Pancreas (tissue), 10 donors: ENCODE measurements around the gene NUMA1. TPM values are rescaled to one million over a fixed set of nuclear protein-coding genes. Genes with fewer than 3 reads are reported as not detected.

Experiments
- ATAC-seq, 4 donors: fragments of 200-7000 bp; cut with Tn5 transposase; one replicate each; pipeline versions ENCODE4 v1.8.0 to v1.9.1; 2020; ENCODE audit warnings: mild to moderate bottlenecking in 4 of 4, moderate library complexity in 4 of 4
- DNase-seq, 6 donors: peaks; one replicate each; pipeline ENCODE4 v3.0.0-alpha.2; 2020
- FAIRE-seq: peaks from 2 replicates; lab custom pipeline; 2012; peaks lifted over from hg19 to GRCh38; lab: Jason Lieb, UNC
- H3K27ac ChIP-seq, 4 donors: fragments of 200-600 bp; sonication (generic); 1 replicate in 3 of 4; 2 replicates in 1 of 4; pipeline versions ENCODE4 v1.5.0 to v1.8.0; 2020
- H3K27me3 ChIP-seq, 4 donors: fragments of 200-600 bp; one replicate each; pipeline ENCODE4 v1.8.0; 2021
- H3K36me3 ChIP-seq, 3 donors: fragments of 200-600 bp; sonication (generic) in 1 of 3; one replicate each; pipeline versions ENCODE4 v1.5.0 to v1.8.0; 2020 to 2021
- H3K4me1 ChIP-seq, 3 donors: fragments of 200-600 bp; one replicate each; pipeline ENCODE4 v1.8.0; 2021
- H3K4me3 ChIP-seq, 4 donors: fragments of 200-600 bp; sonication (generic) in 2 of 4; one replicate each; pipeline versions ENCODE4 v1.5.0 to v1.8.0; 2020 to 2021
- H3K9me3 ChIP-seq, 4 donors: fragments of 200-600 bp; one replicate each; pipeline ENCODE4 v1.8.0; 2021
- CTCF ChIP-seq, 4 donors: fragments of 200-600 bp; sonication (generic) in 3 of 4; IDR thresholded peaks; one replicate each; pipeline versions ENCODE4 v1.5.0 to v1.8.0; 2021; ENCODE audit warnings: antibody characterized with exemption in 4 of 4
- WGBS, 2 donors: extraction: QIAGEN DNeasy Blood & Tissue Kit; methylation state at CpG; one replicate each; pipeline ENCODE4 v1.1.7; 2013; 5-methylcytosine and 5-hydroxymethylcytosine counted together
- intact Hi-C, 3 donors: fragments of 100-400 bp; cut with DNase I; formaldehyde crosslinking; loops; one replicate each; pipeline versions ENCODE4 v1.11.1 to v1.14.2; 2022
- polyA plus RNA-seq, 2 donors: library from polyadenylated mRNA; stranded (reverse); fragments of 200-250 nt; gene quantifications; one replicate each; pipeline ENCODE4 v1.2.3, GENCODE V29; 2013
- total RNA-seq, 6 donors: library from RNA; stranded (reverse); fragmentation: NEBNext Ultra II Directional in 4 of 6; extraction: Animal tissue kit (Norgen Biotek cat#: 25700) in 4 of 6; gene quantifications; one replicate each; pipeline versions ENCODE4 v1.2.1 to v1.2.4, GENCODE V29; 2021 to 2023
- donor health status: healthy with polysubstance abuse.
- donor health status: DM: no; HTN: no; CAD: no; lungs with moderate emphysema.
- donor health status: DM: no; HTN: no; CAD: no.
- donor health status: control.
- donor health status: control.
- donor health status: Bipolar disorder and iron deficiency.
- donor health status: DM: yes; HTN: yes; CAD: no.
- donor health status: DM: no; HTN: no; CAD: no.
- donor health status: DM: no; HTN: no; CAD: no.
- donor health status: DM: yes; HTN: yes; CAD: no.

NUMA1 gene
- total and polyA plus RNA-seq, 8 donors = 68.8 to 216 (median 99.4) TPM

GRCh38 chr11:72001834-72002591 lies 78.3 kb downstream of the NUMA1 start:
- TF ChIP-seq CTCF (IDR thresholded peaks at IDR 0.05) = no peak
- Histone ChIP-seq H3K4me3 (no peak overlapping the region), H3K4me1 (peaks cover 0 to 9% (median 0%) of the 10 kb centered on the region in 3 donors), H3K27me3 (no peaks in the 10 kb centered on the region), H3K9me3 (no peaks in the 10 kb centered on the region), H3K36me3 (peaks cover under 1 to 46% (median 41%) of the 10 kb centered on the region in 3 donors), H3K27ac (no peak overlapping the region)
- ATAC-seq (peak in 1 of 4 donors; percentile 11), FAIRE-seq (no peak), DNase-seq (no peak)
- intact Hi-C loops = no loop called here
- 71% methylated on average over 10 of the region's 10 CpGs for WGBS, 2 donors

GRCh38 chr11:72001285-72001684 lies 79.1 kb downstream of the NUMA1 start:
- Histone ChIP-seq H3K27ac (no peak overlapping the region), H3K36me3 (peaks cover 0 to 39% (median 36%) of the 10 kb centered on the region in 3 donors)
- no peak for FAIRE-seq

GRCh38 chr11:72000202-72000867 lies 80.0 kb downstream of the NUMA1 start:
- FAIRE-seq = no peak
- DNase-seq = no peak
- Histone ChIP-seq H3K27ac (peak overlapping the region in 2 of 4 donors; percentile 41 to 54), H3K4me1 (peaks cover 0 to 9% (median 0%) of the 10 kb centered on the region in 3 donors), H3K36me3 (peaks cover 0 to 29% (median 26%) of the 10 kb centered on the region in 3 donors), H3K9me3 (no peaks in the 10 kb centered on the region), H3K4me3 (peak overlapping the region in 1 of 4 donors; percentile 22), H3K27me3 (no peaks in the 10 kb centered on the region)
- WGBS, 2 donors = 83 to 88% methylated on average over 10 of the region's 10 CpGs
- no peak for TF ChIP-seq CTCF (IDR thresholded peaks at IDR 0.05)
- no peak for ATAC-seq
- intact Hi-C loops = no loop called here

More at GRCh38 chr11:72001285-72001684, 79.1 kb downstream of the NUMA1 start:
- TF ChIP-seq CTCF (IDR thresholded peaks at IDR 0.05) = no peak
- Histone ChIP-seq H3K9me3 (no peaks in the 10 kb centered on the region), H3K4me1 (peaks cover 0 to 9% (median 0%) of the 10 kb centered on the region in 3 donors), H3K27me3 (no peaks in the 10 kb centered on the region), H3K4me3 (no peak overlapping the region)
- no peak for DNase-seq
- peak in 1 of 4 donors; percentile 11 for ATAC-seq
- WGBS, 2 donors = 64 to 85% methylated on average over 9 to 11 of the region's 11 CpGs
- intact Hi-C loops = no loop called here

GRCh38 chr11:71999798-72000197 lies 80.5 kb downstream of the NUMA1 start:
- WGBS, 2 donors = 60 to 67% methylated on average over 8 of the region's 8 CpGs
- no peaks in the 10 kb centered on the region for H3K9me3 ChIP-seq
- DNase-seq (no peak), ATAC-seq (peak in 3 of 4 donors; percentile 5 to 10 (median 6)), FAIRE-seq (no peak)
- H3K27me3 ChIP-seq = no peaks in the 10 kb centered on the region
- peak overlapping the region in 1 of 4 donors; percentile 22 for H3K4me3 ChIP-seq
- no peak for TF ChIP-seq CTCF (IDR thresholded peaks at IDR 0.05)
- H3K4me1 ChIP-seq = peaks cover 0 to 9% (median 0%) of the 10 kb centered on the region in 3 donors
- peak overlapping the region in 2 of 4 donors; percentile 41 to 54 for H3K27ac ChIP-seq
- peaks cover 0 to 24% (median 21%) of the 10 kb centered on the region in 3 donors for H3K36me3 ChIP-seq
- intact Hi-C loops = no loop called here
